ENCODE measurements around the gene EPG5. TPM values are rescaled to one million over a fixed set of nuclear protein-coding genes. Genes with fewer than 3 reads are reported as not detected.

EPG5 gene
- total and polyA plus RNA-seq, 3 experiments from 2014 or later, result 4.0 to 18.1 (median 17.7) TPM

DNA sequence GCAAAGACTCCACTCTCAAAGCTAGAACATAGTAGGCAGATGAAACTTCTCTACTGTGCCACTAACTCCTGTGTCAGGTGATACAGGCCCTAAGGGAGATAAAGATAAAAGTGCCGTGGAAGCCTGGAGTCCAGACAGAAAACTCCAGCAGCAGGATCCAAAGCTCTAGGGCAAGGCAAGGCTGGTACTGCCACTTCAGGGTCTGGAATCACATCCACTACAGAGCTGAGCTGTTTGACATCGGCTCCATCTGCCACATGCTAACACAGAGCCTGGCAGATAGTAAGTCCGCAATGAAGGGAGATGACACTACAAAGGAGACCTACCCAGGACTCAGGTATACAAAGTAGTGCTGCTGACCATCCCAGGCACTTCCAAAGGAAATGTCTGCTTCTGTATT, 34.4 kb downstream of the EPG5 start:
- Mint-ChIP-seq H3K9me3 (no peaks in the 10 kb centered on the region), H3K4me1 (peaks cover 2 to 3% (median 3%) of the 10 kb centered on the region in 3 donors), H3K36me3 (peaks cover 25 to 77% (median 33%) of the 10 kb centered on the region in 3 donors), H3K4me3 (no peak overlapping the region), H3K27me3 (no peaks in the 10 kb centered on the region), H3K27ac (no peak overlapping the region)
- Histone ChIP-seq H3K27ac (ENCODE audit: low read depth, low read length) (no peak overlapping the region), H3K27me3 (ENCODE audit: insufficient read depth, low read length, poor library complexity, severe bottlenecking) (no peaks in the 10 kb centered on the region), H3K36me3 (ENCODE audit: insufficient read depth, low read length) (peaks cover 10% of the 10 kb centered on the region), H3K4me1 (ENCODE audit: insufficient read depth, low read length) (peaks cover 1% of the 10 kb centered on the region), H3K9me3 (ENCODE audit: low read length) (no peaks in the 10 kb centered on the region), H3K4me3 (ENCODE audit: low read length) (no peak overlapping the region)
- no peak for DNase-seq
- ChIA-PET POLR2A (interaction anchor here (0.5 to 1.1 kb wide), 2 partner anchors 30 to 59 kb away, joined by 3 read pairs; no protein-coding TSS in a partner anchor), CTCF (interaction anchor here (1.0 to 1.1 kb wide), 2 partner anchors 42 to 141 kb away, joined by 3 read pairs; no protein-coding TSS in a partner anchor)

DNA sequence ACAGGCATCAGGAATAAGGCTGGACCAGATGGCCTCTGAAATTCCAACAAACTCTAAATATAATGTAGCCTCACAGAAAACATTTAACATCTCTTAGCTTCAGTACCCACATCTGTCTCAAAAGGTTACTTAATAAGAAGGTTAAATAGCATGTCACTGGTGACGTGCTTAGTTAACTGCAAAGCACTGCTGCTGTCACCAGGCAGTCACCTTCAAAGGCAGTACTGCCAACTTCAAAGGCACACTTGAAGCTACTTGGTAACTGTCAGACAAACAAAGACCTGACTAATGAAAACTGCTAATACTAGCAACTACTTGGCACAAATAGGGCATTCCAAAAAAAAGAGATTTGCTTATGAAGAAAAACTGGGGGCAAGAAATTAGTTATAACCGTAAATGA, 36.2 kb downstream of the EPG5 start:
- Histone ChIP-seq H3K4me1 (ENCODE audit: insufficient read depth, low read length) (no peaks in the 10 kb centered on the region), H3K36me3 (ENCODE audit: insufficient read depth, low read length) (peaks cover 9% of the 10 kb centered on the region), H3K9me3 (ENCODE audit: low read length) (no peaks in the 10 kb centered on the region), H3K27me3 (ENCODE audit: insufficient read depth, low read length, poor library complexity, severe bottlenecking) (no peaks in the 10 kb centered on the region), H3K4me3 (ENCODE audit: low read length) (no peak overlapping the region), H3K27ac (ENCODE audit: low read depth, low read length) (no peak overlapping the region)
- ChIA-PET CTCF (interaction anchor here (1.1 kb wide), 1 partner anchor 11 kb away, joined by 4 read pairs; no protein-coding TSS in a partner anchor), POLR2A (no interaction called here)
- Mint-ChIP-seq H3K36me3 (peaks cover 25 to 85% (median 35%) of the 10 kb centered on the region in 3 donors), H3K4me1 (peaks cover 0 to 2% (median 0%) of the 10 kb centered on the region in 3 donors), H3K4me3 (no peak overlapping the region), H3K27ac (no peak overlapping the region), H3K27me3 (no peaks in the 10 kb centered on the region), H3K9me3 (no peaks in the 10 kb centered on the region)
- peak in 1 of 5 donors; percentile 12 for DNase-seq

DNA sequence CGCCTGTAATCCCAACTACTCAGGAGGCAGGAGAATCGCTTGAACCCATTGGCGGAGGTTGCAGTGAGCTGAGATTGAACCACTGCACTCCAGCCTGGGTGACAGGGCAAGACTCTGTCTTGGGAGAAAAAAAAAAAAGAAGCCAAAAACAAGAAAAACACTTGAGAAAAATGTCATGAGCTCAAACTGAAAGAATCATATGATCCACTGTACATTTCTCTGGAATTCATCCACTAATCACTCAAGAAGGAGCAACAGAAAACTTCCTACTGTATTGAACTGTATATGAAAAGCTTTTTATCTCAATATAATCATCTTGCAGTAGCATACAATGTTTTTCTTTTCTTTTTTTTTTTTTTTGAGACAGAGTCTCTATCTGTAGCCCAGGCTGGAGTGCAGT, 40.4 kb downstream of the EPG5 start:
- POLR2A ChIA-PET, result no interaction called here
- no peaks in the 10 kb centered on the region for H3K27me3 ChIP-seq (ENCODE audit: insufficient read depth, low read length, poor library complexity, severe bottlenecking)
- Mint-ChIP-seq H3K27ac (no peak overlapping the region), H3K4me3 (no peak overlapping the region), H3K27me3 (no peaks in the 10 kb centered on the region), H3K4me1 (no peaks in the 10 kb centered on the region), H3K36me3 (peaks cover 19 to 92% (median 36%) of the 10 kb centered on the region in 3 donors), H3K9me3 (no peaks in the 10 kb centered on the region)
- no peaks in the 10 kb centered on the region for H3K9me3 ChIP-seq (ENCODE audit: low read length)
- H3K27ac ChIP-seq (ENCODE audit: low read depth, low read length), result no peak overlapping the region
- CTCF ChIA-PET, result interaction anchor here (0.9 kb wide), 1 partner anchor 26 kb away, joined by 3 read pairs; no protein-coding TSS in a partner anchor
- H3K4me3 ChIP-seq (ENCODE audit: low read length), result no peak overlapping the region
- DNase-seq, result no peak
- peaks cover 24% of the 10 kb centered on the region for H3K36me3 ChIP-seq (ENCODE audit: insufficient read depth, low read length)
- no peaks in the 10 kb centered on the region for H3K4me1 ChIP-seq (ENCODE audit: insufficient read depth, low read length)

DNA sequence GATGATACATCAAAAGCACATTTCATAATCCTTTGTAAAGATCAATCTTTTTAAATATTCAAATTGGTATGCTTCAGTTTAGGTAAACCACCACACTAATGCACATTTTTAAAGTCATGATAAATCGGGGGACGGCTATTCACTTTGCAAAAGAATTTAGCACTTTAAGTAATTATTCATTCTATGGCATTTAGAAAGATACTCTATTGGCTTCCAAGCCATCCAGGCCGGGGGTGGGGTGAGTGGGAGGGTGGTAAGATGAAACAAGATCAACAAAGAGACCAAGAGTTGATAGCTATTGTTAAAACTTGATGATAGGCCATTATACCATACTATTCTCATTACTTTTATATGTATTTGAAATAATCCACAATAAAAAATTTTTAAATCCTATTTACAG, 41.0 kb downstream of the EPG5 start:
- POLR2A ChIA-PET, result no interaction called here
- H3K9me3 Mint-ChIP-seq, result no peaks in the 10 kb centered on the region

DNA sequence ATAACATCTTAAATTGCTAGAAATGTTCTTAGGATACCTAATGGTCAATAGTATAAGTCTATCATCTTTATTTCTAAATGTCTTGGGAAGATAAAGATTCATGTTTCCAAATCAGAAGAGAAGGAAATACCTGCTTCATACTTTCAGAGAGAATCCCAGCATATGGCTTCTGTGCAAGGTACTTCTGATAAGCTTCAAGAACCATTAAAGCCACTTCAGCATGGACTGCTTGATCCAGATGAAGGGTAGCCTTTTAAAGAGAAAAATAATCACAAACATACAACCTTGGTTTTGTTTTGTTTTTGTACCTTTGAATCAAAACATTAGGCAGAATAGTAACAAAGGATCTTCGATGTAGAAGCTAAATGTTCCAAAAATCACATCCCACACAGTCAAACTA, 44.0 kb downstream of the EPG5 start:
- Histone ChIP-seq H3K36me3 (ENCODE audit: insufficient read depth, low read length) (peaks cover 26% of the 10 kb centered on the region), H3K4me1 (ENCODE audit: insufficient read depth, low read length) (peaks cover 8% of the 10 kb centered on the region), H3K27me3 (ENCODE audit: insufficient read depth, low read length, poor library complexity, severe bottlenecking) (no peaks in the 10 kb centered on the region), H3K9me3 (ENCODE audit: low read length) (no peaks in the 10 kb centered on the region), H3K27ac (ENCODE audit: low read depth, low read length) (no peak overlapping the region), H3K4me3 (ENCODE audit: low read length) (no peak overlapping the region)
- DNase-seq, result no peak
- ChIA-PET CTCF (interaction anchor here (1.2 to 2.6 kb wide), 2 partner anchors 51 to 151 kb away, joined by 4 to 8 read pairs; no protein-coding TSS in a partner anchor), POLR2A (no interaction called here)
- Mint-ChIP-seq H3K4me3 (no peak overlapping the region), H3K4me1 (peaks cover 9 to 15% (median 11%) of the 10 kb centered on the region in 3 donors), H3K27me3 (no peaks in the 10 kb centered on the region), H3K36me3 (peaks cover 7 to 86% (median 32%) of the 10 kb centered on the region in 3 donors), H3K27ac (no peak overlapping the region), H3K9me3 (no peaks in the 10 kb centered on the region)

More for the DNA sequence above, 41.0 kb downstream of the EPG5 start:
- H3K27me3 ChIP-seq (ENCODE audit: insufficient read depth, low read length, poor library complexity, severe bottlenecking), result no peaks in the 10 kb centered on the region
- no peaks in the 10 kb centered on the region for H3K27me3 Mint-ChIP-seq
- CTCF ChIA-PET, result no interaction called here
- no peak for DNase-seq
- H3K4me3 Mint-ChIP-seq, result no peak overlapping the region
- peaks cover 19 to 93% (median 37%) of the 10 kb centered on the region in 3 donors for H3K36me3 Mint-ChIP-seq
- H3K4me1 ChIP-seq (ENCODE audit: insufficient read depth, low read length), result peaks cover under 1% of the 10 kb centered on the region
- no peak overlapping the region for H3K27ac Mint-ChIP-seq
- H3K27ac ChIP-seq (ENCODE audit: low read depth, low read length), result no peak overlapping the region
- H3K4me1 Mint-ChIP-seq, result peaks cover under 1 to 4% (median 2%) of the 10 kb centered on the region in 3 donors
- H3K36me3 ChIP-seq (ENCODE audit: insufficient read depth, low read length), result peaks cover 24% of the 10 kb centered on the region
- no peak overlapping the region for H3K4me3 ChIP-seq (ENCODE audit: low read length)
- H3K9me3 ChIP-seq (ENCODE audit: low read length), result no peaks in the 10 kb centered on the region

DNA sequence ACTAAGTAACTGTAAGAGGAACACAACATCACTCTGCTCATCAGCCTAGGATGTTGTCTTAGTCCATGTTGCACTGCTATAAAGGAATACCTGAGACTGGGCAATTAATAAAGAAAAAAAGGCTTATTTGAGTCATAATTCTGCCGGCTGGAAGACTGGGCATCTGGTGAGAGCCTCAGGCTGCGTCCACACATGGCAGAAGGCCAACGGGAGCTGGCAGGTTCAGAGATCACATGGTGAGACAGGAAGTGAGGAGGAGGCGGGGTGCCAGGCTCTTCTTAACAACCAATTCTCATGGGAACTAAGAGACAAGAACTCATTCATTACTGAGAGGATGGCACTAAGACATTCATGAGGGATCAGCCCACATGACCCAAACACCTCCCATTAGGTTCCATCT, 46.8 kb downstream of the EPG5 start:
- no peak for DNase-seq
- no peaks in the 10 kb centered on the region for H3K9me3 ChIP-seq (ENCODE audit: low read length)
- peaks cover 8% of the 10 kb centered on the region for H3K4me1 ChIP-seq (ENCODE audit: insufficient read depth, low read length)
- Mint-ChIP-seq H3K9me3 (no peaks in the 10 kb centered on the region), H3K4me3 (no peak overlapping the region), H3K4me1 (peaks cover 11 to 15% (median 12%) of the 10 kb centered on the region in 3 donors), H3K36me3 (peaks cover 7 to 89% (median 36%) of the 10 kb centered on the region in 3 donors), H3K27me3 (no peaks in the 10 kb centered on the region), H3K27ac (peak overlapping the region in 2 of 8 donors; percentile 20 to 52)
- ChIA-PET POLR2A (no interaction called here), CTCF (interaction anchor here (1.6 kb wide), 1 partner anchor 10 kb away, joined by 4 read pairs; no protein-coding TSS in a partner anchor)
- no peak overlapping the region for H3K27ac ChIP-seq (ENCODE audit: low read depth, low read length)
- no peaks in the 10 kb centered on the region for H3K27me3 ChIP-seq (ENCODE audit: insufficient read depth, low read length, poor library complexity, severe bottlenecking)
- no peak overlapping the region for H3K4me3 ChIP-seq (ENCODE audit: low read length)
- peaks cover 40% of the 10 kb centered on the region for H3K36me3 ChIP-seq (ENCODE audit: insufficient read depth, low read length)

DNA sequence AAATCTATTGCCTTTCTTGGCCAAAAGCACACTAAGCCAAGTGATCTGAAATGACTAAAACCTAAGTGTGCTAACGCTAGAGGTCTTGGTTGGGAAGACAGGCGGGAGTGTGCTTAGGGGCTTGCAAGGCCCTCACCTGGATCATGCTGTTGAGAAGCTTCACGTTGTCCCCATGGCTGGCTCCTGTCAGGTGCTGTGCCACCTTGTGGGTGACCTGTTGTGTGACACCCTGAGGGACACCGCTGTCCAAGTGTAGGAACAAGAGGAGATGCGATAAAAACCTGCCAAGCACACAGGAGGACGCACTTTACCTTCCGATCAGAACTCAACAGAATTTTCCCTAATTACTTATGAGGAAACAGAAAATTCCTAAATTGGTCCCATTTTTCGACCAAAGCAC, 50.8 kb downstream of the EPG5 start:
- Mint-ChIP-seq H3K4me3 (no peak overlapping the region), H3K27ac (peak overlapping the region in 1 of 8 donors; percentile 24)
- POLR2A ChIA-PET, result no interaction called here

DNA sequence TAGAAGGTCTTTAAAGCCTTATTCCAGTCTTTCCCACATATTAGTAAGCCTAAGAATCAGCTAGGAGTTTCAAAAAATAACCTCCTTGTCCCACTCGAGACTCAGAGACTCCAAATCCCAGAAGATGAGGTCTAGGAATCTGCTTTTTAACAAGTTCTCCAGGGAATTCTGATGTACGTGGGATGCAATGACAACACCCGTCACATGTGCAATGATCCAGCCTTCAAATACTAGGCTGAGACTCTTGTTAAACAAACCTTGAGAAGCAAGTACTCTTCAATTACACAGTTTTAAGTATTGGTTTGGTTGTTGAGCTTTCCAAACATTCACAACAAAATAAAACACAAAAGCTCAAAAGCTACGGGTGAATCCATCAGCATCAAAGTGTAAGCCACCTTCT, 53.9 kb downstream of the EPG5 start:
- Mint-ChIP-seq H3K4me3 (no peak overlapping the region), H3K36me3 (peaks cover 26 to 84% (median 35%) of the 10 kb centered on the region in 3 donors), H3K27ac (no peak overlapping the region), H3K27me3 (no peaks in the 10 kb centered on the region), H3K4me1 (peaks cover 2 to 4% (median 3%) of the 10 kb centered on the region in 3 donors), H3K9me3 (no peaks in the 10 kb centered on the region)
- ChIA-PET CTCF (interaction anchor here (1.1 to 2.0 kb wide), 4 partner anchors 25 to 249 kb away, joined by 3 to 6 read pairs (median 4); no protein-coding TSS in a partner anchor), POLR2A (no interaction called here)
- no peak for DNase-seq
- H3K4me3 ChIP-seq (ENCODE audit: low read length), result no peak overlapping the region
- H3K4me1 ChIP-seq (ENCODE audit: insufficient read depth, low read length), result no peaks in the 10 kb centered on the region
- no peak overlapping the region for H3K27ac ChIP-seq (ENCODE audit: low read depth, low read length)
- no peaks in the 10 kb centered on the region for H3K27me3 ChIP-seq (ENCODE audit: insufficient read depth, low read length, poor library complexity, severe bottlenecking)
- no peaks in the 10 kb centered on the region for H3K9me3 ChIP-seq (ENCODE audit: low read length)
- peaks cover 47% of the 10 kb centered on the region for H3K36me3 ChIP-seq (ENCODE audit: insufficient read depth, low read length)

More for the DNA sequence above, 50.8 kb downstream of the EPG5 start:
- Mint-ChIP-seq H3K9me3 (no peaks in the 10 kb centered on the region), H3K36me3 (peaks cover 19 to 84% (median 38%) of the 10 kb centered on the region in 3 donors), H3K4me1 (peaks cover 9 to 13% (median 12%) of the 10 kb centered on the region in 3 donors), H3K27me3 (no peaks in the 10 kb centered on the region)
- Histone ChIP-seq H3K4me3 (ENCODE audit: low read length) (no peak overlapping the region), H3K4me1 (ENCODE audit: insufficient read depth, low read length) (peaks cover 8% of the 10 kb centered on the region), H3K27me3 (ENCODE audit: insufficient read depth, low read length, poor library complexity, severe bottlenecking) (no peaks in the 10 kb centered on the region), H3K9me3 (ENCODE audit: low read length) (no peaks in the 10 kb centered on the region), H3K27ac (ENCODE audit: low read depth, low read length) (no peak overlapping the region), H3K36me3 (ENCODE audit: insufficient read depth, low read length) (peaks cover 39% of the 10 kb centered on the region)
- DNase-seq, result no peak
- CTCF ChIA-PET, result no interaction called here

All from CD8-positive, alpha-beta memory T cell (primary cell).